A549 (cell line): ENCODE data around the gene ALKBH6. TPM values are rescaled to one million over a fixed set of nuclear protein-coding genes. Genes with fewer than 3 reads are reported as not detected.

Experiments
- ATAC-seq, 2 experiments: fragments of 200-7000 bp in 1 of 2; fragments of >200 bp in 1 of 2; cut with Nextera tagmentation in 1 of 2; cut with Tn5 transposase in 1 of 2; 3 replicates each; pipeline versions ENCODE4 v1.8.0 to v1.9.1; 2018 to 2020; ENCODE audit warnings: mild to moderate bottlenecking in 1 of 2, moderate library complexity in 1 of 2
- CTCF ChIA-PET: fragments of 300-600 bp; sonication (Branson Sonifier 250); formaldehyde crosslinking; extraction: SDS; loops from one replicate; lab custom pipeline; 2021; ENCODE audit warnings: antibody characterized with exemption, inconsistent platforms; lab: Yijun Ruan, JAX
- POLR2A ChIA-PET: fragments of 350-600 bp; formaldehyde crosslinking; extraction: SDS; loops from one replicate; lab custom pipeline; 2021; ENCODE audit warnings: antibody characterized with exemption, inconsistent platforms; lab: Yijun Ruan, JAX
- DNase-seq, 2 experiments: peaks; one replicate each; pipeline versions ENCODE4 v3.0.0 to v3.0.0-alpha.2; 2011 to 2016; ENCODE audit warnings: low read depth in 1 of 2, low spot score in 1 of 2
- FAIRE-seq: peaks from 2 replicates; lab custom pipeline; 2011; peaks lifted over from hg19 to GRCh38; lab: Jason Lieb, UNC
- H3K27ac ChIP-seq, 2 experiments: fragments of >200 bp; sonication (Bioruptor Twin); formaldehyde crosslinking; 3 replicates each; pipeline ENCODE4 v1.5.1; 2016 to 2017
- H3K4me1 ChIP-seq: fragments of >200 bp; sonication (Bioruptor Twin); formaldehyde crosslinking; 3 replicates; pipeline ENCODE4 v1.6.1; 2016
- H3K4me2 ChIP-seq: fragments of >200 bp; sonication (Bioruptor Twin); formaldehyde crosslinking; 3 replicates; pipeline ENCODE4 v1.6.1; 2016
- H3K4me3 ChIP-seq: fragments of >200 bp; sonication (Bioruptor Twin); formaldehyde crosslinking; 3 replicates; pipeline ENCODE4 v1.5.1; 2016
- H3K9me3 ChIP-seq: fragments of >200 bp; sonication (Bioruptor Twin); formaldehyde crosslinking; 3 replicates; pipeline ENCODE4 v1.6.1; 2016
- ATOH8 ChIP-seq: fragments of 250-450 bp; sonication (Bioruptor Pico); IDR thresholded peaks from 2 replicates; pipeline ENCODE4 v1.5.0; 2020; ENCODE audit warnings: low read depth, mild to moderate bottlenecking, moderate library complexity
- CHD2 ChIP-seq: fragments of 150-350 bp; IDR thresholded peaks from 2 replicates; pipeline ENCODE4 v1.6.1; 2014; ENCODE audit warnings: low read length; ENCODE audit not compliant: partially characterized antibody
- ESRRA ChIP-seq: fragments of 150-350 bp; IDR thresholded peaks from 2 replicates; pipeline ENCODE4 v1.6.1; 2014; ENCODE audit warnings: mild to moderate bottlenecking, low read length, borderline replicate concordance
- FOSB ChIP-seq: fragments of 250-450 bp; sonication (Bioruptor Pico); IDR thresholded peaks from 2 replicates; pipeline ENCODE4 v1.5.0; 2020; ENCODE audit warnings: mild to moderate bottlenecking, moderate library complexity
- FOSL2 ChIP-seq, 2 experiments: fragments of 450-650 bp in 1 of 2; fragments of >200 bp in 1 of 2; sonication (Bioruptor Twin) in 1 of 2; formaldehyde crosslinking; IDR thresholded peaks; 2 replicates each; pipeline versions ENCODE4 v1.5.0 to v1.6.1; 2016 to 2020; ENCODE audit warnings: mild to moderate bottlenecking in 1 of 2, moderate library complexity in 1 of 2
- HOXB13 ChIP-seq: fragments of 250-450 bp; sonication (Bioruptor Pico); IDR thresholded peaks from 2 replicates; pipeline ENCODE4 v1.5.0; 2020; ENCODE audit warnings: low read depth, mild to moderate bottlenecking, moderate library complexity
- KDM1A ChIP-seq: fragments of 200-600 bp; sonication (generic); IDR thresholded peaks from 2 replicates; pipeline ENCODE4 v1.6.1; 2016; ENCODE audit warnings: low read depth, mild to moderate bottlenecking
- MYC ChIP-seq: IDR thresholded peaks from 2 replicates; pipeline ENCODE4 v1.6.1; 2012; ENCODE audit warnings: mild to moderate bottlenecking, inconsistent platforms, low read length, improper control_type of control experiment, borderline replicate concordance
- NFE2L2 ChIP-seq: fragments of 150-350 bp; conservative IDR thresholded peaks from 2 replicates; pipeline ENCODE4 v1.6.1; 2014; ENCODE audit warnings: low read length
- NPAS2 ChIP-seq: fragments of 250-450 bp; sonication (Bioruptor Pico); IDR thresholded peaks from 2 replicates; pipeline ENCODE4 v1.8.0; 2022; ENCODE audit warnings: mild to moderate bottlenecking, moderate library complexity, borderline replicate concordance
- NR3C1 ChIP-seq: fragments of >200 bp; sonication (Bioruptor Twin); formaldehyde crosslinking; IDR thresholded peaks from 3 replicates; pipeline ENCODE4 v1.6.1; 2017
- POLR2AphosphoS2 ChIP-seq: conservative IDR thresholded peaks from 2 replicates; pipeline ENCODE4 v1.6.1; 2012; ENCODE audit warnings: low read length, improper control_type of control experiment, inconsistent platforms
- RARB ChIP-seq: fragments of 250-450 bp; sonication (Bioruptor Pico); IDR thresholded peaks from 2 replicates; pipeline ENCODE4 v1.8.0; 2021; ENCODE audit warnings: mild to moderate bottlenecking, moderate library complexity
- RCOR1 ChIP-seq: fragments of 150-350 bp; IDR thresholded peaks from 2 replicates; pipeline ENCODE4 v1.6.1; 2014; ENCODE audit warnings: antibody characterized with exemption, low read length, low read depth
- SMC3 ChIP-seq: fragments of >200 bp; sonication (Bioruptor Twin); formaldehyde crosslinking; IDR thresholded peaks from 3 replicates; pipeline ENCODE4 v1.6.1; 2018; ENCODE audit warnings: inconsistent platforms
- SREBF2 ChIP-seq: fragments of 450-650 bp; IDR thresholded peaks from 2 replicates; pipeline ENCODE4 v1.6.1; 2014; ENCODE audit warnings: mild to moderate bottlenecking, moderate library complexity
- TFCP2L1 ChIP-seq: fragments of 250-450 bp; sonication (Bioruptor Pico); IDR thresholded peaks from 2 replicates; pipeline ENCODE4 v1.5.0; 2021; ENCODE audit warnings: mild to moderate bottlenecking
- ZC3H11A ChIP-seq: fragments of 450-650 bp; IDR thresholded peaks from 2 replicates; pipeline ENCODE4 v1.6.1; 2014; ENCODE audit warnings: antibody characterized with exemption, mild to moderate bottlenecking
- ZFP36 ChIP-seq: fragments of 450-650 bp; IDR thresholded peaks from 2 replicates; pipeline ENCODE4 v1.6.1; 2014; ENCODE audit warnings: borderline replicate concordance; ENCODE audit not compliant: partially characterized antibody
- WGBS: methylation state at CpG from one replicate; pipeline ENCODE4 v1.1.6; 2017; ENCODE audit errors: missing lambda C conversion rate; 5-methylcytosine and 5-hydroxymethylcytosine counted together
- polyA plus RNA-seq, 4 experiments: library from polyadenylated mRNA; depleted of rRNA in 3 of 4; stranded (reverse); fragments of >200 nt; fragmentation: RNase III in 1 of 4; extraction: RNeasy Plus Mini Kit Qiagen cat#74134 plus additional on column Dnase treatment in 1 of 4; gene quantifications; 2 replicates in 3 of 4; 3 replicates in 1 of 4; pipeline ENCODE4 v1.2.3, GENCODE V29; 2011 to 2017
- TF ChIP-seq, protein P1 (sequence below): IDR thresholded peaks from 2 replicates; pipeline ENCODE4 v1.6.1; 2012
- TF ChIP-seq, protein P2 (sequence below): fragments of >200 bp; sonication (Bioruptor Twin); formaldehyde crosslinking; IDR thresholded peaks from 2 replicates; pipeline ENCODE4 v1.6.1; 2016
- TF ChIP-seq, protein P3 (sequence below): fragments of >200 bp; sonication (Bioruptor Twin); formaldehyde crosslinking; IDR thresholded peaks from 3 replicates; pipeline ENCODE4 v1.5.1; 2016
- TF ChIP-seq, protein P4 (sequence below): fragments of 250-450 bp; sonication (Bioruptor Pico); IDR thresholded peaks from 2 replicates; pipeline ENCODE4 v1.5.0; 2021; ENCODE audit warnings: mild to moderate bottlenecking, moderate library complexity, borderline replicate concordance
- TF ChIP-seq, protein P5 (sequence below): fragments of 450-650 bp; IDR thresholded peaks from 2 replicates; pipeline ENCODE4 v1.6.1; 2014; ENCODE audit warnings: antibody characterized with exemption

ALKBH6 gene
- polyA plus RNA-seq, 2 of the 4 experiments (the other 2 are of a cell fraction) = 34.2 to 47.1 TPM

GRCh38 chr19:36010402-36010801 lies 3.6 kb downstream of the ALKBH6 start (continued):
- TF ChIP-seq MYC (no peak), RCOR1 (no peak), TFCP2L1 (CRISPR knock-in tag) (no peak), NR3C1 (no peak)

- Histone ChIP-seq H3K4me3 (peak overlapping the region; percentile 41), H3K9me3 (no peaks in the 10 kb centered on the region), H3K4me2 (peak overlapping the region; percentile 90), H3K4me1 (peaks cover 19% of the 10 kb centered on the region; the same call in 2 of the 3 replicates), H3K27ac (peak overlapping the region; percentile 62 to 87)
- TF ChIP-seq KDM1A (no peak), CHD2 (peak; percentile 9)
- 73% methylated on average over 15 of the region's 15 CpGs for WGBS
- POLR2A ChIA-PET = interaction anchor here (0.5 to 2.1 kb wide), 4 partner anchors 15 to 131 kb away, joined by 3 to 11 read pairs (median 4); partner anchors contain the start of genes POLR2I, SDHAF1 and TBCB
- ATAC-seq = no peak
- DNase-seq = no peak
- peak; percentile 7 for FAIRE-seq
- CTCF ChIA-PET = interaction anchor here (0.6 to 1.7 kb wide), 4 partner anchors 10 to 155 kb away, joined by 3 to 10 read pairs (median 4); no protein-coding TSS in a partner anchor
These were observed 4.2 kb downstream of the ALKBH6 start for GRCh38 chr19:36009633-36010379.

DNA sequence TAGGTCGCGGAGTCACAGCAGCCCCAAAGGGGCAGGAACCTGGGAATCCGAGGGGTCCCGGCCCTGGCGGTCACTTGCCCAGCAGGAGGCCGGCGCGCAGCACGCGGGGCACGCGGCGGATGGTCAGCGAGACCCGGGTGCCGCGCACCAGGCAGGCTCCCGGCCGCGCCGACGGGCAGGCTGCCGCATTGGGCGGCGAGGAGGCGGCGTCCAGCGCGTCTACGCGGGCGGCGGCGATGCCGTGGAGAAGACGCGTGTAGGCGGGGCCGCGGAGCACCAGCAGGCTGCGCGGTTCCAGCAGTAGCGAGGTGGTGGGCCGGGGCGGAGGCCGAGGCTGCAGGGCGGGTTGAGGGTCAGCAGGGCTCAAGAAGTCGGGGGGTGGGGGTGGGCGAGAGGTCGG lies 4.8 kb downstream of the ALKBH6 start:
- CTCF ChIA-PET = interaction anchor here (0.8 to 1.7 kb wide), 8 partner anchors 9 to 116 kb away, joined by 3 to 10 read pairs (median 4); partner anchors contain the start of gene THAP8
- peaks cover 17% of the 10 kb centered on the region; the same call in 2 of the 3 replicates for H3K4me1 ChIP-seq
- H3K4me3 ChIP-seq = peak overlapping the region; percentile 41
- no peak for FAIRE-seq
- peak; percentile 63 to 70 for ATAC-seq
- DNase-seq = peak; percentile 58 to 84
- H3K9me3 ChIP-seq = no peaks in the 10 kb centered on the region
- peak overlapping the region; percentile 90 for H3K4me2 ChIP-seq
- POLR2A ChIA-PET = interaction anchor here (0.5 to 2.1 kb wide), 4 partner anchors 14 to 132 kb away, joined by 3 to 11 read pairs (median 4); partner anchors contain the start of genes POLR2I, SDHAF1 and TBCB
- 6% methylated on average over 43 of the region's 50 CpGs for whole genome bisulfite sequencing
- H3K27ac ChIP-seq = peak overlapping the region; percentile 62 to 87
- TF ChIP-seq HOXB13 (CRISPR knock-in tag) (peak; percentile 61; the same call in 1 of the 2 replicates), ZC3H11A (no peak), RCOR1 (no peak), ATOH8 (CRISPR knock-in tag) (0 out of 2 replicates have a peak, but pooled peaks have one; percentile 31), RARB (CRISPR knock-in tag) (no peak), SMC3 (0 out of 3 replicates have a peak, but pooled peaks have one; percentile 7), NPAS2 (CRISPR knock-in tag) (no peak), FOSB (CRISPR knock-in tag) (no peak), NR3C1 (no peak), FOSL2 (IDR thresholded peaks at IDR 0.05) (no peak), FOSL2 (CRISPR knock-in tag; IDR thresholded peaks at IDR 0.05) (no peak), NFE2L2 (no peak), MYC (0 out of 2 replicates have a peak, but pooled peaks have one; percentile 17), SREBF2 (no peak), ZFP36 (no peak), ESRRA (no peak), POLR2AphosphoS2 (no peak)
- TF ChIP-seq, protein P1, sequence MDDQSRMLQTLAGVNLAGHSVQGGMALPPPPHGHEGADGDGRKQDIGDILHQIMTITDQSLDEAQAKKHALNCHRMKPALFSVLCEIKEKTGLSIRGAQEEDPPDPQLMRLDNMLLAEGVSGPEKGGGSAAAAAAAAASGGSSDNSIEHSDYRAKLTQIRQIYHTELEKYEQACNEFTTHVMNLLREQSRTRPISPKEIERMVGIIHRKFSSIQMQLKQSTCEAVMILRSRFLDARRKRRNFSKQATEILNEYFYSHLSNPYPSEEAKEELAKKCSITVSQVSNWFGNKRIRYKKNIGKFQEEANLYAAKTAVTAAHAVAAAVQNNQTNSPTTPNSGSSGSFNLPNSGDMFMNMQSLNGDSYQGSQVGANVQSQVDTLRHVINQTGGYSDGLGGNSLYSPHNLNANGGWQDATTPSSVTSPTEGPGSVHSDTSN = no peak
- TF ChIP-seq, protein P2, sequence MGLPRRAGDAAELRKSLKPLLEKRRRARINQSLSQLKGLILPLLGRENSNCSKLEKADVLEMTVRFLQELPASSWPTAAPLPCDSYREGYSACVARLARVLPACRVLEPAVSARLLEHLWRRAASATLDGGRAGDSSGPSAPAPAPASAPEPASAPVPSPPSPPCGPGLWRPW = no peak
- TF ChIP-seq, protein P3, sequence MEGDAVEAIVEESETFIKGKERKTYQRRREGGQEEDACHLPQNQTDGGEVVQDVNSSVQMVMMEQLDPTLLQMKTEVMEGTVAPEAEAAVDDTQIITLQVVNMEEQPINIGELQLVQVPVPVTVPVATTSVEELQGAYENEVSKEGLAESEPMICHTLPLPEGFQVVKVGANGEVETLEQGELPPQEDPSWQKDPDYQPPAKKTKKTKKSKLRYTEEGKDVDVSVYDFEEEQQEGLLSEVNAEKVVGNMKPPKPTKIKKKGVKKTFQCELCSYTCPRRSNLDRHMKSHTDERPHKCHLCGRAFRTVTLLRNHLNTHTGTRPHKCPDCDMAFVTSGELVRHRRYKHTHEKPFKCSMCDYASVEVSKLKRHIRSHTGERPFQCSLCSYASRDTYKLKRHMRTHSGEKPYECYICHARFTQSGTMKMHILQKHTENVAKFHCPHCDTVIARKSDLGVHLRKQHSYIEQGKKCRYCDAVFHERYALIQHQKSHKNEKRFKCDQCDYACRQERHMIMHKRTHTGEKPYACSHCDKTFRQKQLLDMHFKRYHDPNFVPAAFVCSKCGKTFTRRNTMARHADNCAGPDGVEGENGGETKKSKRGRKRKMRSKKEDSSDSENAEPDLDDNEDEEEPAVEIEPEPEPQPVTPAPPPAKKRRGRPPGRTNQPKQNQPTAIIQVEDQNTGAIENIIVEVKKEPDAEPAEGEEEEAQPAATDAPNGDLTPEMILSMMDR = no peak
- TF ChIP-seq, protein P4, sequence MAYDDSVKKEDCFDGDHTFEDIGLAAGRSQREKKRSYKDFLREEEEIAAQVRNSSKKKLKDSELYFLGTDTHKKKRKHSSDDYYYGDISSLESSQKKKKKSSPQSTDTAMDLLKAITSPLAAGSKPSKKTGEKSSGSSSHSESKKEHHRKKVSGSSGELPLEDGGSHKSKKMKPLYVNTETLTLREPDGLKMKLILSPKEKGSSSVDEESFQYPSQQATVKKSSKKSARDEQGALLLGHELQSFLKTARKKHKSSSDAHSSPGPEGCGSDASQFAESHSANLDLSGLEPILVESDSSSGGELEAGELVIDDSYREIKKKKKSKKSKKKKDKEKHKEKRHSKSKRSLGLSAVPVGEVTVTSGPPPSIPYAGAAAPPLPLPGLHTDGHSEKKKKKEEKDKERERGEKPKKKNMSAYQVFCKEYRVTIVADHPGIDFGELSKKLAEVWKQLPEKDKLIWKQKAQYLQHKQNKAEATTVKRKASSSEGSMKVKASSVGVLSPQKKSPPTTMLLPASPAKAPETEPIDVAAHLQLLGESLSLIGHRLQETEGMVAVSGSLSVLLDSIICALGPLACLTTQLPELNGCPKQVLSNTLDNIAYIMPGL (CRISPR knock-in tag) = no peak
- TF ChIP-seq, protein P5, sequence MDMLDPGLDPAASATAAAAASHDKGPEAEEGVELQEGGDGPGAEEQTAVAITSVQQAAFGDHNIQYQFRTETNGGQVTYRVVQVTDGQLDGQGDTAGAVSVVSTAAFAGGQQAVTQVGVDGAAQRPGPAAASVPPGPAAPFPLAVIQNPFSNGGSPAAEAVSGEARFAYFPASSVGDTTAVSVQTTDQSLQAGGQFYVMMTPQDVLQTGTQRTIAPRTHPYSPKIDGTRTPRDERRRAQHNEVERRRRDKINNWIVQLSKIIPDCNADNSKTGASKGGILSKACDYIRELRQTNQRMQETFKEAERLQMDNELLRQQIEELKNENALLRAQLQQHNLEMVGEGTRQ = no peak
